ENCODE results near the gene EPHB3.
A peak's percentile ranks its signal among the peaks of the same experiment; 100 is the strongest.

The EPHB3 gene

GRCh38 chr3:184561061-184561912, at the start of gene EPHB3:
Gene EPHB3 (plus strand): TSS chr3:184561785. CDS start chr3:184562236, 451 bp downstream.
- peak; percentile 94 to 96 for DNase-seq

- no peak for DNase-seq
These were observed 49.0 kb upstream of the EPHB3 start for GRCh38 chr3:184512621-184513020.

- DNase-seq = peak; percentile 87 to 89
These were observed 48.1 kb upstream of the EPHB3 start for GRCh38 chr3:184513276-184514170.

- no peak for DNase-seq
These were observed 47.5 kb upstream of the EPHB3 start for GRCh38 chr3:184514171-184514490.

GRCh38 chr3:184523825-184524615, 37.6 kb upstream of the EPHB3 start:
- peak in 1 of 2 donors; percentile 13 for DNase-seq

- DNase-seq = peak in 1 of 2 donors; percentile 31
These were observed 36.6 kb upstream of the EPHB3 start for GRCh38 chr3:184524981-184525336.

- peak in 1 of 2 donors; percentile 24 for DNase-seq
These were observed 36.1 kb upstream of the EPHB3 start for GRCh38 chr3:184525337-184526087.

GRCh38 chr3:184526088-184526433, 35.5 kb upstream of the EPHB3 start:
- DNase-seq = no peak

GRCh38 chr3:184531626-184532280, 29.8 kb upstream of the EPHB3 start:
- DNase-seq = no peak

GRCh38 chr3:184532940-184533732, 28.4 kb upstream of the EPHB3 start:
- no peak for DNase-seq

- DNase-seq = no peak
These were observed 23.5 kb upstream of the EPHB3 start for GRCh38 chr3:184537885-184538665.

- no peak for DNase-seq
These were observed 22.7 kb upstream of the EPHB3 start for GRCh38 chr3:184538666-184539431.

- DNase-seq = no peak
These were observed 21.7 kb upstream of the EPHB3 start for GRCh38 chr3:184539801-184540435.

GRCh38 chr3:184540777-184541681, 20.6 kb upstream of the EPHB3 start:
- DNase-seq = peak; percentile 81 to 86

GRCh38 chr3:184541886-184542562, 19.6 kb upstream of the EPHB3 start:
- DNase-seq = no peak

GRCh38 chr3:184542577-184542976, 19.0 kb upstream of the EPHB3 start:
- no peak for DNase-seq

GRCh38 chr3:184543256-184543655, 18.3 kb upstream of the EPHB3 start:
- DNase-seq = no peak
